Fibroblast of lung (primary cell): ENCODE data around the gene RAP1A. TPM values are rescaled to one million over a fixed set of nuclear protein-coding genes. Genes with fewer than 3 reads are reported as not detected.
A peak's percentile ranks its signal among the peaks of the same experiment; 100 is the strongest.

Experiments
- DNase-seq, 2 donors: peaks; one replicate each; pipeline versions ENCODE4 v3.0.0 to v3.0.0-alpha.2; 2010; ENCODE audit warnings: low read depth in 2 of 2
- H2AFZ ChIP-seq: 2 replicates; pipeline ENCODE4 v1.5.1; 2012; ENCODE audit warnings: low read length, control low read depth, inconsistent platforms
- H3K27ac ChIP-seq: 2 replicates; pipeline ENCODE4 v1.5.1; 2011; ENCODE audit warnings: low read length, control low read depth; ENCODE audit not compliant: insufficient read depth
- H3K27me3 ChIP-seq: 2 replicates; pipeline ENCODE4 v1.5.1; 2011; ENCODE audit warnings: mild to moderate bottlenecking, low read length; ENCODE audit not compliant: control insufficient read depth, insufficient read depth
- H3K36me3 ChIP-seq: 2 replicates; pipeline ENCODE4 v1.5.1; 2011; ENCODE audit warnings: low read length; ENCODE audit not compliant: control insufficient read depth, insufficient read depth
- H3K4me1 ChIP-seq: 2 replicates; pipeline ENCODE4 v1.5.1; 2011; ENCODE audit warnings: low read length; ENCODE audit not compliant: control insufficient read depth, insufficient read depth; ENCODE audit errors: extremely low read depth
- H3K4me2 ChIP-seq: 2 replicates; pipeline ENCODE4 v1.5.1; 2011; ENCODE audit warnings: low read length, control low read depth; ENCODE audit not compliant: insufficient read depth; ENCODE audit errors: extremely low read depth
- H3K4me3 ChIP-seq, 4 experiments: fragments of 200-600 bp in 1 of 4; sonication (generic) in 1 of 4; replicated peaks in 1 of 4; 2 replicates each; pipeline ENCODE4 v1.5.1; 2011 to 2016; ENCODE audit warnings: low read length in 4 of 4, low read depth in 3 of 4, mild to moderate bottlenecking in 3 of 4, control low read depth in 2 of 4, inconsistent platforms in 1 of 4, mixed read lengths in 1 of 4; ENCODE audit not compliant: insufficient read depth in 1 of 4; ENCODE audit errors: control extremely low read depth in 1 of 4
- H3K79me2 ChIP-seq: 2 replicates; pipeline ENCODE4 v1.5.1; 2012; ENCODE audit warnings: mild to moderate bottlenecking, low read length, inconsistent platforms; ENCODE audit not compliant: control insufficient read depth, insufficient read depth
- H3K9ac ChIP-seq: 2 replicates; pipeline ENCODE4 v1.5.1; 2011; ENCODE audit warnings: mild to moderate bottlenecking, low read length, control low read depth; ENCODE audit not compliant: insufficient read depth
- H3K9me3 ChIP-seq: 2 replicates; pipeline ENCODE4 v1.5.1; 2012; ENCODE audit warnings: low read depth, low read length; ENCODE audit not compliant: control insufficient read depth, insufficient read depth
- H4K20me1 ChIP-seq: 2 replicates; pipeline ENCODE4 v1.5.1; 2011; ENCODE audit warnings: low read length; ENCODE audit not compliant: control insufficient read depth, insufficient read depth; ENCODE audit errors: extremely low read depth
- EZH2 ChIP-seq: IDR thresholded peaks from 2 replicates; pipeline ENCODE4 v1.5.1; 2012; ENCODE audit warnings: low read length, control low read depth, mild to moderate bottlenecking; ENCODE audit errors: missing control alignments
- polyA plus RNA-seq, 2 donors: library from polyadenylated mRNA; depleted of rRNA in 1 of 2; stranded (reverse) in 1 of 2; unstranded in 1 of 2; fragments of >200 nt; gene quantifications; 2 replicates each; pipeline ENCODE4 v1.2.1, GENCODE V29; 2011 to 2012; ENCODE audit warnings: missing spikeins in 1 of 2
- total RNA-seq: library from RNA; depleted of rRNA; stranded (reverse); fragments of >200 nt; gene quantifications from 2 replicates; pipeline ENCODE4 v1.2.1, GENCODE V29; 2014
- TF ChIP-seq, protein P1 (sequence below), 2 donors: IDR thresholded peaks in 1 of 2; conservative IDR thresholded peaks in 1 of 2; 1 replicate in 1 of 2; 2 replicates in 1 of 2; pipeline ENCODE4 v1.5.1; 2011 to 2012; ENCODE audit warnings: low read length in 2 of 2, control low read depth in 1 of 2, inconsistent platforms in 1 of 2, low read depth in 1 of 2, mild to moderate bottlenecking in 1 of 2

The RAP1A gene
- total and polyA plus RNA-seq, 2 donors (not counting 1 experiment from before 2014, with no cell fraction given), result 13.5 to 99.5 TPM

DNA sequence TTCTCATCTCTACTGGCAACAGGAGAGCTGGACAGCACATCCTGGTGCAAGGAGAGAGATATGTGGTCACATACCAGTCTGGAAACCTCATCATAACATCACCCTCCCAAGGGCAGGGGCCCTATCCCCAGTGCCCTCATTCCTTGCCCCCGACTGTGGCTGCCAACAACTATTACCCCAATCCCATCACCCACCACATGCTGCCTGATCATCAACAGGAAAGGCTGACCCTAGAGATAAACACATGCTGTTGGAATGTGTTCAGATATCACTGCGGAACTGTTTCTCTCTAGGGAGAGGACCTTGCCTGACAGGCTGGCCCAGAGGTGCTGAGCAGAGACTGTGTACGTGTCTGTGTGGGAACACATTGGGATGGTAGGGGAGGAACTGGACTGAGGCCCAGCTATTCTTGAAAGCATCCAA, 124.1 kb downstream of the RAP1A start:
- Histone ChIP-seq H3K4me3 (no peak overlapping the region), H3K36me3 (no peaks in the 10 kb centered on the region), H3K9me3 (no peaks in the 10 kb centered on the region), H3K27ac (peak overlapping the region; percentile 89), H3K79me2 (peaks cover 1% of the 10 kb centered on the region), H3K9ac (peak overlapping the region; percentile 60), H3K27me3 (no peaks in the 10 kb centered on the region), H4K20me1 (no peaks in the 10 kb centered on the region), H3K4me1 (peaks cover 11% of the 10 kb centered on the region), H2AFZ (no peak overlapping the region), H3K4me2 (peak overlapping the region; percentile 39)
- DNase-seq, result peak; percentile 35 to 36
- no peak for TF ChIP-seq EZH2
- TF ChIP-seq, protein P1, sequence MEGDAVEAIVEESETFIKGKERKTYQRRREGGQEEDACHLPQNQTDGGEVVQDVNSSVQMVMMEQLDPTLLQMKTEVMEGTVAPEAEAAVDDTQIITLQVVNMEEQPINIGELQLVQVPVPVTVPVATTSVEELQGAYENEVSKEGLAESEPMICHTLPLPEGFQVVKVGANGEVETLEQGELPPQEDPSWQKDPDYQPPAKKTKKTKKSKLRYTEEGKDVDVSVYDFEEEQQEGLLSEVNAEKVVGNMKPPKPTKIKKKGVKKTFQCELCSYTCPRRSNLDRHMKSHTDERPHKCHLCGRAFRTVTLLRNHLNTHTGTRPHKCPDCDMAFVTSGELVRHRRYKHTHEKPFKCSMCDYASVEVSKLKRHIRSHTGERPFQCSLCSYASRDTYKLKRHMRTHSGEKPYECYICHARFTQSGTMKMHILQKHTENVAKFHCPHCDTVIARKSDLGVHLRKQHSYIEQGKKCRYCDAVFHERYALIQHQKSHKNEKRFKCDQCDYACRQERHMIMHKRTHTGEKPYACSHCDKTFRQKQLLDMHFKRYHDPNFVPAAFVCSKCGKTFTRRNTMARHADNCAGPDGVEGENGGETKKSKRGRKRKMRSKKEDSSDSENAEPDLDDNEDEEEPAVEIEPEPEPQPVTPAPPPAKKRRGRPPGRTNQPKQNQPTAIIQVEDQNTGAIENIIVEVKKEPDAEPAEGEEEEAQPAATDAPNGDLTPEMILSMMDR (conservative IDR thresholded peaks at IDR 0.05 in 1 of 2, IDR thresholded peaks at IDR 0.05 in 1 of 2; ENCODE audit: low read depth in 1 of 2, low read length in 2 of 2), result no peak

- TF ChIP-seq, protein P1 (conservative IDR thresholded peaks at IDR 0.05 in 1 of 2, IDR thresholded peaks at IDR 0.05 in 1 of 2; ENCODE audit: low read depth in 1 of 2, low read length in 2 of 2), result no peak
- no peak for TF ChIP-seq EZH2
- Histone ChIP-seq H3K4me2 (no peak overlapping the region), H2AFZ (no peak overlapping the region), H3K9ac (no peak overlapping the region), H3K4me3 (no peak overlapping the region), H4K20me1 (no peaks in the 10 kb centered on the region), H3K27me3 (no peaks in the 10 kb centered on the region), H3K4me1 (peaks cover 11% of the 10 kb centered on the region), H3K9me3 (no peaks in the 10 kb centered on the region), H3K36me3 (no peaks in the 10 kb centered on the region), H3K79me2 (no peaks in the 10 kb centered on the region), H3K27ac (no peak overlapping the region)
- DNase-seq, result no peak
These were observed 126.4 kb downstream of the RAP1A start for GRCh38 chr1:111745675-111746613.

GRCh38 chr1:111746614-111746999, 127.0 kb downstream of the RAP1A start:
- no peaks in the 10 kb centered on the region for H3K36me3 ChIP-seq
- no peaks in the 10 kb centered on the region for H4K20me1 ChIP-seq
- TF ChIP-seq, protein P1 (conservative IDR thresholded peaks at IDR 0.05 in 1 of 2, IDR thresholded peaks at IDR 0.05 in 1 of 2; ENCODE audit: low read depth in 1 of 2, low read length in 2 of 2), result no peak
- TF ChIP-seq EZH2, result no peak
- H3K9ac ChIP-seq, result no peak overlapping the region
- H3K9me3 ChIP-seq, result no peaks in the 10 kb centered on the region
- no peak overlapping the region for H3K4me2 ChIP-seq
- no peak overlapping the region for H2AFZ ChIP-seq
- H3K27ac ChIP-seq, result no peak overlapping the region
- H3K79me2 ChIP-seq, result no peaks in the 10 kb centered on the region
- no peak overlapping the region for H3K4me3 ChIP-seq
- H3K27me3 ChIP-seq, result no peaks in the 10 kb centered on the region
- no peak for DNase-seq
- peaks cover 11% of the 10 kb centered on the region for H3K4me1 ChIP-seq
